Glutamatergic neuron (in vitro differentiated cells): Measurements from ENCODE around the gene AUTS2. TPM values are rescaled to one million over a fixed set of nuclear protein-coding genes. Genes with fewer than 3 reads are reported as not detected.

Experiments
- DNase-seq: peaks from one replicate; pipeline ENCODE4 v3.0.0; 2022
- H3K27ac Mint-ChIP-seq: one replicate; pipeline ENCODE4 v1.8.0; 2020; ENCODE audit warnings: mild to moderate bottlenecking, mixed read lengths, inconsistent platforms; ENCODE audit not compliant: unreplicated experiment
- H3K27me3 Mint-ChIP-seq: one replicate; pipeline ENCODE4 v1.8.0; 2020; ENCODE audit warnings: mild to moderate bottlenecking, moderate library complexity, mixed read lengths, inconsistent platforms; ENCODE audit not compliant: unreplicated experiment
- H3K36me3 Mint-ChIP-seq: one replicate; pipeline ENCODE4 v1.8.0; 2020; ENCODE audit warnings: mild to moderate bottlenecking, mixed read lengths, inconsistent platforms; ENCODE audit not compliant: unreplicated experiment
- H3K4me1 Mint-ChIP-seq: one replicate; pipeline ENCODE4 v1.8.0; 2020; ENCODE audit warnings: mild to moderate bottlenecking, low read depth, mixed read lengths, inconsistent platforms; ENCODE audit not compliant: unreplicated experiment
- H3K4me3 Mint-ChIP-seq: one replicate; pipeline ENCODE4 v1.8.0; 2020; ENCODE audit warnings: mild to moderate bottlenecking, mixed read lengths, inconsistent platforms; ENCODE audit not compliant: unreplicated experiment
- H3K9me3 Mint-ChIP-seq: one replicate; pipeline ENCODE4 v1.8.0; 2020; ENCODE audit warnings: mild to moderate bottlenecking, moderate library complexity, mixed read lengths, inconsistent platforms; ENCODE audit not compliant: unreplicated experiment
- total RNA-seq: library from RNA; stranded (reverse); fragmentation: NEBNext Ultra II Directional; extraction: Animal tissue kit (Norgen Biotek cat#: 25700); gene quantifications from one replicate; pipeline ENCODE4 v1.2.1, GENCODE V29; 2021; ENCODE audit not compliant: unreplicated experiment
- TF ChIP-seq, protein P1 (sequence below): fragments of 200-600 bp; sonication (generic); IDR thresholded peaks from one replicate; pipeline ENCODE4 v1.5.0; 2021; ENCODE audit not compliant: partially characterized antibody, unreplicated experiment

Gene AUTS2
- total RNA-seq, 1 donor from 2014 or later = 300 TPM

DNA sequence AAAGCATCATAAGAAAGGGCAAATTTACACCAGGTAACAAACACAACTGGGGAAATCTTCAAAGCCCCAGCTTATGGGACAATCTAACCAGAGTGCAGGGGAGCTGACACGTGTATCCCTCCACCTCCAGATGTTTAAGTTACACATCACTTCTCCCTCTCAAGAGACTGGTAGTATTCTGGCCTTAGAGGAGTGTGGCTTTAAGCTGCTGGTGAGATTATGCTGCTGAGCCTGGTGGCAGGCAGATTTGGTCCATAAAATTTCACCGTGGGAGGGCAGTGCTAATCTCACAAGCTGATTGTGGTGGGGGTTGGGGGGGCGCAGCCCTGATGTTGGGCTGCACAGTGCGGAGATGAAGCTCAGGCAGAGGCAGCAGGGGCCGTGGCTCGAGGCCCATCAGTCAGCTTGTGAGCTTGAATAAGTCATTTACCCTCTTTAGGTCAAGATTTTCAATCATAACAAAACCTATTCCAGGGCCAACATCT is 1102.7 kb downstream of the AUTS2 start:
- DNase-seq = no peak
- TF ChIP-seq, protein P1, sequence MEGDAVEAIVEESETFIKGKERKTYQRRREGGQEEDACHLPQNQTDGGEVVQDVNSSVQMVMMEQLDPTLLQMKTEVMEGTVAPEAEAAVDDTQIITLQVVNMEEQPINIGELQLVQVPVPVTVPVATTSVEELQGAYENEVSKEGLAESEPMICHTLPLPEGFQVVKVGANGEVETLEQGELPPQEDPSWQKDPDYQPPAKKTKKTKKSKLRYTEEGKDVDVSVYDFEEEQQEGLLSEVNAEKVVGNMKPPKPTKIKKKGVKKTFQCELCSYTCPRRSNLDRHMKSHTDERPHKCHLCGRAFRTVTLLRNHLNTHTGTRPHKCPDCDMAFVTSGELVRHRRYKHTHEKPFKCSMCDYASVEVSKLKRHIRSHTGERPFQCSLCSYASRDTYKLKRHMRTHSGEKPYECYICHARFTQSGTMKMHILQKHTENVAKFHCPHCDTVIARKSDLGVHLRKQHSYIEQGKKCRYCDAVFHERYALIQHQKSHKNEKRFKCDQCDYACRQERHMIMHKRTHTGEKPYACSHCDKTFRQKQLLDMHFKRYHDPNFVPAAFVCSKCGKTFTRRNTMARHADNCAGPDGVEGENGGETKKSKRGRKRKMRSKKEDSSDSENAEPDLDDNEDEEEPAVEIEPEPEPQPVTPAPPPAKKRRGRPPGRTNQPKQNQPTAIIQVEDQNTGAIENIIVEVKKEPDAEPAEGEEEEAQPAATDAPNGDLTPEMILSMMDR = no peak
- Mint-ChIP-seq H3K27ac (no peak overlapping the region), H3K4me3 (no peak overlapping the region), H3K9me3 (peaks cover 10% of the 10 kb centered on the region), H3K27me3 (peaks cover 2% of the 10 kb centered on the region), H3K4me1 (peaks cover 32% of the 10 kb centered on the region), H3K36me3 (no peaks in the 10 kb centered on the region)

DNA sequence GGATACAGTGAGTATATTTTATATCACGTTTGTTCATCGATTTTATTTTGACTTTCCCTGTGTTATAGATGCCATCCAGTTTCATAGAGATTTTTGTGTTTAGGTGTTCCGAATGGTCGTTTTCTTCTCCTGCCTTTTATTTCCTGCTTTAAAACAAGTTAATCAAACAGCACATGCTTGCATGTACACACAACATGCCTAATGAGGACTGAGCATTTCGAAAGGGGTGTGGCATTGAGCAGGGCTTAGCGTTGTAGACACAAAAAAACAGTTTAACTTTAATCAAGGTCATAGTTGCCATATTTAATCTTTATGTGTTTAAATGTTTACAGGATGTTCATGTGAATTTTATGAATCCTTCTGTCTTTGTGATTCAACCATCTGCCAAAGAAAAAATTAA is 1103.2 kb downstream of the AUTS2 start:
- H3K36me3 Mint-ChIP-seq = no peaks in the 10 kb centered on the region
- peaks cover 32% of the 10 kb centered on the region for H3K4me1 Mint-ChIP-seq
- H3K27me3 Mint-ChIP-seq = peaks cover under 1% of the 10 kb centered on the region
- DNase-seq = no peak
- H3K27ac Mint-ChIP-seq = peak overlapping the region; percentile 15
- H3K9me3 Mint-ChIP-seq = peaks cover 5% of the 10 kb centered on the region
- no peak overlapping the region for H3K4me3 Mint-ChIP-seq
- TF ChIP-seq, protein P1 = no peak

DNA sequence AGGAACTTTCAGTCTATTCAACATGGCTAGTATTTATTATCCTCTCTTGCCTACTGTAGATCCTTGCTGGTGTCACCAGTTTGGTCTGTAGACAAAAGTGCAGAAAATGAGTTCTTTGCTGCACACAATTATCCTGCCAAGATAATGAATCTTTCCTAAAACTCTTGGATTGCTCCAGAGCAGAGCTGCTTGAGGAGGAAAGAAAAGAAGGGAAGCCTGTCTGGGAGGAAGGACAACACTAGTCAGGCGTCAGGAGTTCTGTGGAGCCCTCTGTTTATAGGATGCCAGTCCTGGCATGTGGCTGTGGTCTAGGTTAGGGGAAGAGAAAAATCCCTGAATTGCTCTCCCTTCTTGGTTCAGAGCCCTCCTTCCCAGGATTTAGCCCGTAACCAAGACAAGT is 1103.7 kb downstream of the AUTS2 start:
- Mint-ChIP-seq H3K27me3 (no peaks in the 10 kb centered on the region), H3K36me3 (no peaks in the 10 kb centered on the region), H3K27ac (no peak overlapping the region), H3K9me3 (peaks cover 2% of the 10 kb centered on the region), H3K4me1 (peaks cover 29% of the 10 kb centered on the region), H3K4me3 (no peak overlapping the region)
- DNase-seq = no peak
- TF ChIP-seq, protein P1 = no peak

DNA sequence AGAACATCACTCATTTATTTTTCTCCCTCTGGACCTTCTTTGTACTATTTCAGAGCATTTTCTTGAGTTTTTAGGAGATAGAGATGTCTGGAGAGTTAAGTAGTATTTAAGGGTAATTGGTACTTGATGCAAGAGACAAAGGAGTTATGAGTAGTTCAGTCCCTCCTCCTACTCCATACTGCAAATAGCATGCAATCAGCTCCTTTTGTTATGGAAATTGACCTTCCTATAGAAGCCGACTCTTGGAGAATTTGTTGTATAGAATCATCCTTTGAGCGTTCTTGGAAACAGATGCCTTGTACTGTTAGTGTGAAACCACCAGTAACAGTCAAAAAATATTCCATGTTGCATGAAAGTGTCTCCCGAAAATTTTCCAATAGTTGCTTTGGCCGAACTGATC is 1105.5 kb downstream of the AUTS2 start:
- H3K36me3 Mint-ChIP-seq = no peaks in the 10 kb centered on the region
- H3K27ac Mint-ChIP-seq = peak overlapping the region; percentile 31
- H3K4me1 Mint-ChIP-seq = peaks cover 35% of the 10 kb centered on the region
- H3K9me3 Mint-ChIP-seq = peaks cover 2% of the 10 kb centered on the region
- TF ChIP-seq, protein P1 = no peak
- DNase-seq = no peak
- no peaks in the 10 kb centered on the region for H3K27me3 Mint-ChIP-seq
- H3K4me3 Mint-ChIP-seq = no peak overlapping the region

DNA sequence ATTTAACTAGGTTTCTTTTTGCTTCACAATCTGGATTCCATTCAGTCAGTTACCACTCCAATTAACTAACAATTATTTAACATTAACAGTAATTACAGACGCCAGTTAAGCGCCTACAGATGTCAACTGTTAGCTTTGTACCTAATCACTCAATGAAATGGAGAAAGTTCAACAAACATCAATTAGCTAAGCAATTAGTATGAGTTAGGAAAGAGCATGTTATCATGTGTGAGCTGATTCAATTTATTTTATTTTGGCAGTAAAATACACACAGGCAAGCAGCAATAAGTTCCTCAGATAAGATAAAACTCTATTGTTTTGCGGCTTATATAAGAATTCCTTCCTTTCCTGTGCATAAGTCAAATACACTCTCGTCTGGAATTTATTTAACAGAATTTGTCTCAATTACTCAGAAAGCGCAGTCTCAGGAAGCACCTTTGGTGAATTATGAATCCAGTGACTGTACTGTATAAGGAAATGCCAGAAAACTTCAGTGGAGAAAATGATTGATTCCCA is 1106.6 kb downstream of the AUTS2 start:
- H3K27me3 Mint-ChIP-seq = no peaks in the 10 kb centered on the region
- H3K4me3 Mint-ChIP-seq = no peak overlapping the region
- TF ChIP-seq, protein P1 = no peak
- peaks cover 2% of the 10 kb centered on the region for H3K9me3 Mint-ChIP-seq
- no peaks in the 10 kb centered on the region for H3K36me3 Mint-ChIP-seq
- no peak for DNase-seq
- peaks cover 38% of the 10 kb centered on the region for H3K4me1 Mint-ChIP-seq
- no peak overlapping the region for H3K27ac Mint-ChIP-seq
